ENCODE data around the gene HSF2BP. TPM values are rescaled to one million over a fixed set of nuclear protein-coding genes. Genes with fewer than 3 reads are reported as not detected.

HSF2BP gene
- total and polyA plus RNA-seq, 2 of the 8 experiments (the other 6 are each of a cell fraction or from before 2014, with no cell fraction given), result 0.51 to 0.93 TPM

GRCh38 chr21:43608664-43609063 lies 50.6 kb downstream of the HSF2BP start (continued):
- TF ChIP-seq CHD7 (IDR thresholded peaks at IDR 0.05; ENCODE audit: insufficient replicate concordance, low read length) (no peak), SP1 (IDR thresholded peaks at IDR 0.05; ENCODE audit: low read depth, low read length) (no peak), EZH2 (IDR thresholded peaks at IDR 0.05; ENCODE audit: low read depth, low read length, severe bottlenecking) (no peak), TBP (IDR thresholded peaks at IDR 0.05; ENCODE audit: low read depth, low read length) (no peak), EP300 (IDR thresholded peaks at IDR 0.05; ENCODE audit: borderline replicate concordance in 1 of 2, low read depth in 2 of 2, low read length in 2 of 2) (no peak)
